Effector memory CD8-positive, alpha-beta T cell (primary cell): Measurements from ENCODE around the gene UNC5A.

Experiments used
- ATAC-seq: fragments of 150-1000 bp; cut with Tn5 transposase; replicated peaks from 2 replicates; pipeline ENCODE4 v1.10.0; 2021; ENCODE audit warnings: mild to moderate bottlenecking, moderate library complexity
- DNase-seq, 3 experiments: peaks; one replicate each; pipeline ENCODE4 v3.0.0; 2021
- H3K27ac Mint-ChIP-seq, 2 donors: one replicate each; pipeline ENCODE4 v1.8.0; 2022; ENCODE audit warnings: mild to moderate bottlenecking in 2 of 2, mixed read lengths in 2 of 2, moderate library complexity in 2 of 2
- H3K27me3 Mint-ChIP-seq, 2 donors: one replicate each; pipeline ENCODE4 v1.8.0; 2022; ENCODE audit warnings: mixed read lengths in 2 of 2
- H3K36me3 Mint-ChIP-seq: one replicate; pipeline ENCODE4 v1.8.0; 2022; ENCODE audit warnings: mild to moderate bottlenecking, moderate library complexity, mixed read lengths; ENCODE audit not compliant: insufficient read depth
- H3K4me1 Mint-ChIP-seq, 2 donors: one replicate each; pipeline ENCODE4 v1.8.0; 2022; ENCODE audit warnings: low read depth in 2 of 2, mixed read lengths in 2 of 2
- H3K4me3 Mint-ChIP-seq, 2 donors: one replicate each; pipeline ENCODE4 v1.8.0; 2022; ENCODE audit warnings: mild to moderate bottlenecking in 2 of 2, mixed read lengths in 2 of 2, moderate library complexity in 2 of 2
- H3K9me3 Mint-ChIP-seq, 2 donors: one replicate each; pipeline ENCODE4 v1.8.0; 2022; ENCODE audit warnings: mixed read lengths in 2 of 2

UNC5A gene

DNA sequence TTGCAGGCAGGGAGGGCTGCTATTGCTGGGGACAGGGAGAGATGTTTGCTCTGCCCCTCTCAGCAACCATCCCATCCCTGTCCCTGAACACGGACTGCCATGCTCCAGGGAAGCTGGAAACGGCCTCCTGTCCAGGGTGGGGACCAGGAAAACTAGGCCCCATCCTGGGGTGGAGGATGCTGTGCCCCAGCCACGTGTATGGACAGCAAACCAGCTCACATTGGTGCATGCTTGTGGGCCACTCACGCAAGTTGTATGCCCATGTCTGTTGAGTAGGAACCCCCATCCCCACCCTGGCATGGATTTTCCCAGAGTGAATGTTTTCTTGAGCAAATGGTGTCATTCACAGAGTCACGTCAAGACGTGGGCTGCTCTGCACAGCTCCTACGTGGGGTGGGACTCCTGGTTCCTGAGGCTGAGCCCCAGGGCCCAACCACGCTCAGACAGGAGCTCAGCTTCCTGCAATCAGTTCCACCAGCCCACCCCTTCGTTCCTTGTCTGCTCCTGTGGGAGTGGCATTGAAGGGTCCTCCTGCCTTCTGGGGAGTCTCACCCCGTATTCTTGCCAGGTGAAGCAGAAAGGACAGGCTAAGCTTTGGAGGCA, 4.6 kb downstream of the UNC5A start:
- Mint-ChIP-seq H3K9me3 (no peaks in the 10 kb centered on the region), H3K4me3 (no peak overlapping the region)

GRCh38 chr5:176816043-176816745, 5.8 kb downstream of the UNC5A start:
- H3K4me1 Mint-ChIP-seq, result peaks cover 22 to 23% of the 10 kb centered on the region in 2 donors
- H3K36me3 Mint-ChIP-seq, result peaks cover 8% of the 10 kb centered on the region
- DNase-seq (no peak), ATAC-seq (no peak)
- peak overlapping the region; percentile 74 to 80 for H3K4me3 Mint-ChIP-seq
- H3K9me3 Mint-ChIP-seq, result no peaks in the 10 kb centered on the region
- H3K27me3 Mint-ChIP-seq, result peaks cover 87 to 94% of the 10 kb centered on the region in 2 donors
- peak overlapping the region in 1 of 2 donors; percentile 67 for H3K27ac Mint-ChIP-seq

More for the DNA sequence above, 4.6 kb downstream of the UNC5A start:
- ATAC-seq (no peak), DNase-seq (no peak)
- Mint-ChIP-seq H3K27ac (no peak overlapping the region), H3K4me1 (peaks cover 25 to 26% of the 10 kb centered on the region in 2 donors), H3K27me3 (peaks cover 78 to 86% of the 10 kb centered on the region in 2 donors), H3K36me3 (peaks cover 5% of the 10 kb centered on the region)

GRCh38 chr5:176816791-176817347, 6.5 kb downstream of the UNC5A start:
- no peak for DNase-seq
- peak overlapping the region; percentile 74 to 80 for H3K4me3 Mint-ChIP-seq
- H3K27ac Mint-ChIP-seq, result peak overlapping the region in 1 of 2 donors; percentile 67

GRCh38 chr5:176817369-176817840, 7.0 kb downstream of the UNC5A start:
- Mint-ChIP-seq H3K9me3 (no peaks in the 10 kb centered on the region), H3K27me3 (peaks cover 82 to 94% of the 10 kb centered on the region in 2 donors), H3K27ac (no peak overlapping the region), H3K36me3 (peaks cover 8% of the 10 kb centered on the region), H3K4me3 (no peak overlapping the region), H3K4me1 (peaks cover 13 to 14% of the 10 kb centered on the region in 2 donors)
- DNase-seq (no peak), ATAC-seq (no peak)

More at GRCh38 chr5:176816791-176817347, 6.5 kb downstream of the UNC5A start:
- no peak for ATAC-seq
- no peaks in the 10 kb centered on the region for H3K9me3 Mint-ChIP-seq
- peaks cover 82 to 94% of the 10 kb centered on the region in 2 donors for H3K27me3 Mint-ChIP-seq
- H3K4me1 Mint-ChIP-seq, result peaks cover 18 to 19% of the 10 kb centered on the region in 2 donors
- H3K36me3 Mint-ChIP-seq, result peaks cover 8% of the 10 kb centered on the region

GRCh38 chr5:176817841-176818377, 7.5 kb downstream of the UNC5A start:
- peak overlapping the region; percentile 80 to 84 for H3K4me3 Mint-ChIP-seq
- DNase-seq, result no peak

GRCh38 chr5:176818391-176819098, 8.2 kb downstream of the UNC5A start:
- H3K4me3 Mint-ChIP-seq, result peak overlapping the region; percentile 80 to 84

More at GRCh38 chr5:176817841-176818377, 7.5 kb downstream of the UNC5A start:
- no peaks in the 10 kb centered on the region for H3K9me3 Mint-ChIP-seq
- ATAC-seq, result no peak
- H3K27me3 Mint-ChIP-seq, result peaks cover 85 to 94% of the 10 kb centered on the region in 2 donors
- H3K36me3 Mint-ChIP-seq, result peaks cover 8% of the 10 kb centered on the region
- H3K4me1 Mint-ChIP-seq, result peaks cover 13 to 14% of the 10 kb centered on the region in 2 donors
- H3K27ac Mint-ChIP-seq, result peak overlapping the region in 1 of 2 donors; percentile 68

DNA sequence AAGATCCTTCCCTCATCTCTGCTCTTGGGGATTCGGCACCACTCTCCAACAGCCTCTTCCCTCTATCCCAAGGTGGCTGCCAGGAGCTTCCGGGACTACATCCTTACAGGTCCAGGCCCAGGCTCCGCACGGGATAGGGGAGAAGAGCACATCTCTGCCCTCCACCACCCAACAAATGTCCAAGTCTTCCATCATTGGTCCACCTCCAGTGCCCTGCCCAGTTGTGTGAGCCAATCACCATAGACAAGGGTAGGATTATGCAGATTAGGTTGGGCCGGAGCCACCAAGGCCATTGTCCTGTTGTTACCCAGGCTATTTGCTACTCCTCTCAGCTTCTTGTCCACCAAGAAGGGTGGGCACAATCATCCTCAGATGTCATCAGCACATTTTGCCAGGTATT, 9.1 kb downstream of the UNC5A start:
- DNase-seq, result no peak
- no peak for ATAC-seq
- peaks cover 74 to 87% of the 10 kb centered on the region in 2 donors for H3K27me3 Mint-ChIP-seq
- H3K9me3 Mint-ChIP-seq, result no peaks in the 10 kb centered on the region
- H3K4me1 Mint-ChIP-seq, result peaks cover 13 to 14% of the 10 kb centered on the region in 2 donors
- H3K36me3 Mint-ChIP-seq, result peaks cover 8% of the 10 kb centered on the region
- no peak overlapping the region for H3K27ac Mint-ChIP-seq
- H3K4me3 Mint-ChIP-seq, result peak overlapping the region in 1 of 2 donors; percentile 84

More at GRCh38 chr5:176818391-176819098, 8.2 kb downstream of the UNC5A start:
- peaks cover 13 to 14% of the 10 kb centered on the region in 2 donors for H3K4me1 Mint-ChIP-seq
- H3K27ac Mint-ChIP-seq, result peak overlapping the region; percentile 32 to 68
- ATAC-seq (peak; percentile 94), DNase-seq (peak; percentile 23 to 42 (median 29))
- H3K36me3 Mint-ChIP-seq, result peaks cover 8% of the 10 kb centered on the region
- peaks cover 84 to 94% of the 10 kb centered on the region in 2 donors for H3K27me3 Mint-ChIP-seq
- H3K9me3 Mint-ChIP-seq, result no peaks in the 10 kb centered on the region

GRCh38 chr5:176820937-176821336, 10.6 kb downstream of the UNC5A start:
- Mint-ChIP-seq H3K4me3 (no peak overlapping the region), H3K4me1 (peaks cover 13 to 14% of the 10 kb centered on the region in 2 donors), H3K27ac (no peak overlapping the region), H3K36me3 (peaks cover 8% of the 10 kb centered on the region), H3K27me3 (peaks cover 60 to 84% of the 10 kb centered on the region in 2 donors), H3K9me3 (no peaks in the 10 kb centered on the region)
- DNase-seq (no peak), ATAC-seq (no peak)

DNA sequence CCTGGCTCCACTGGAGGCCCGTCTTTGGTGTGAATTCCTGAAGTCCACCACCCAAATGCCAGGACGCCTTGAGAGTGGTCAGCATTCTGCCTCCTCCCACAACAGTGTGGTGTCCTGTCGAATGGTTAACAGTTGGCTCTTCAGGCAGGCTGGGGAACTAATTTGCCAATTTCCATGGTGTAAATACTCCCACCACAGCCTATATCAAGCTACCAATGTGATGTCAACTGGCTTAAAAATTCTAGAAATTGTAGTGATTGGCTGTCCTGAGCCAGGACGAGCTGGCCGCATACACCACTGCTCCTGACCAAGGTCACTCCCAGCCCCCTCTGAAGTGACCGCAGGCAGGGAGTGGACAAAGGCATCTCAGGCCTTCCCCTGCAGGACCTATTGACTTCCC, 11.1 kb downstream of the UNC5A start:
- Mint-ChIP-seq H3K9me3 (no peaks in the 10 kb centered on the region), H3K27me3 (peaks cover 55 to 79% of the 10 kb centered on the region in 2 donors), H3K27ac (no peak overlapping the region), H3K36me3 (peaks cover 8% of the 10 kb centered on the region), H3K4me3 (no peak overlapping the region), H3K4me1 (peaks cover 13 to 14% of the 10 kb centered on the region in 2 donors)
- no peak for DNase-seq
- ATAC-seq, result no peak

- DNase-seq (no peak), ATAC-seq (no peak)
- Mint-ChIP-seq H3K27me3 (peaks cover 49 to 71% of the 10 kb centered on the region in 2 donors), H3K4me1 (peaks cover 10 to 11% of the 10 kb centered on the region in 2 donors), H3K9me3 (no peaks in the 10 kb centered on the region), H3K27ac (peak overlapping the region in 1 of 2 donors; percentile 62), H3K36me3 (peaks cover 8% of the 10 kb centered on the region), H3K4me3 (no peak overlapping the region)
These were observed 11.9 kb downstream of the UNC5A start for GRCh38 chr5:176822041-176822792.

DNA sequence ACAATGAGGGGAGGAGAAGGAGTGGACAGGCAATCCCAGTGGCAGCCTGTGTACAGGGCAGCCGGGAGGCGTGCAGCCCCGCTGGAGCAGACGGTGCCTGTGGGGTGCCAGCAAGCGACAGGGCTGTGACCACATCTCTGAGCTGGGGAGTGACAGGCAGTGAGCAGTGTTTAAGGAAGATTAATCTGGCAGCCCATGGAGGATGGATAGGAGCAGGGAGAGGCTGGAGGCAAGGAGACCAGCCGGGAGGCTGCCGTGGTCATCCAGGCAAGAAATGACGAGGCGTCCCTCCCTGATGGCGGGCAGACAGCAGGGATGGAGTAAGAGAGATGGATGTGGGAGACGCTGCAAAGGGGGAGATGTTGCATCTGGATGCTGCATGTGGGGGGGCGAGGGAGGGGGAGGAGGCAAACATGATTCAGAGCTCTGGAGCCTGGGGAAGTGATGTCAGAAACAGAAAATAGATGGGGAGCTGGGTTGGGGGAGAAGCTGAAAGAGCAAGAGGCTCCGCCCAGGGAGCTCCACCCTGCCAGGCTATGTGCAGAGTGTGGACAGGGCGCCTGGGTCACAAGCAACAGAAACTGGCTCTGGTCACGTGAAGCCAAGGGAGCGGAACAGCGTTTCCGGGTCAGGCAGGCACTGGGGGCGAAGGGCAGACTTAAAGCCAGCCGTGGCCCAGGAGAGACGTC, 12.6 kb downstream of the UNC5A start:
- ATAC-seq (no peak), DNase-seq (no peak)
- Mint-ChIP-seq H3K27ac (peak overlapping the region in 1 of 2 donors; percentile 62), H3K4me1 (peaks cover 10 to 11% of the 10 kb centered on the region in 2 donors), H3K36me3 (peaks cover 8% of the 10 kb centered on the region), H3K4me3 (no peak overlapping the region), H3K27me3 (peaks cover 49 to 70% of the 10 kb centered on the region in 2 donors), H3K9me3 (no peaks in the 10 kb centered on the region)
